Mesothelial cell of epicardium (in vitro differentiated cells): ENCODE measurements around the gene STAT4. TPM values are rescaled to one million over a fixed set of nuclear protein-coding genes. Genes with fewer than 3 reads are reported as not detected.

Experiments
- DNase-seq, 2 experiments: peaks; one replicate each; pipeline ENCODE4 v3.0.0; 2021; ENCODE audit warnings: low spot score in 2 of 2; ENCODE audit not compliant: unreplicated experiment in 2 of 2
- H3K27ac Mint-ChIP-seq: 2 replicates; pipeline ENCODE4 v1.8.0; 2021; ENCODE audit warnings: mixed read lengths
- H3K27me3 Mint-ChIP-seq: 2 replicates; pipeline ENCODE4 v1.8.0; 2021; ENCODE audit warnings: low read depth, mixed read lengths
- H3K36me3 Mint-ChIP-seq: 2 replicates; pipeline ENCODE4 v1.8.0; 2021; ENCODE audit warnings: mixed read lengths
- H3K4me1 Mint-ChIP-seq: 2 replicates; pipeline ENCODE4 v1.8.0; 2021; ENCODE audit warnings: mixed read lengths
- H3K4me3 Mint-ChIP-seq: 2 replicates; pipeline ENCODE4 v1.8.0; 2021; ENCODE audit warnings: mild to moderate bottlenecking, moderate library complexity, mixed read lengths
- H3K9me3 Mint-ChIP-seq: 2 replicates; pipeline ENCODE4 v1.8.0; 2021; ENCODE audit warnings: mixed read lengths
- total RNA-seq: library from RNA; stranded (reverse); gene quantifications from 3 replicates; pipeline ENCODE4 v1.2.1, GENCODE V29; 2021
- TF ChIP-seq, protein P1 (sequence below): fragments of 200-600 bp; sonication (generic); IDR thresholded peaks from one replicate; pipeline ENCODE4 v1.5.0; 2021; ENCODE audit warnings: antibody characterized with exemption; ENCODE audit not compliant: unreplicated experiment

Gene STAT4
- total RNA-seq, 1 donor from 2014 or later = 2.4 TPM

DNA sequence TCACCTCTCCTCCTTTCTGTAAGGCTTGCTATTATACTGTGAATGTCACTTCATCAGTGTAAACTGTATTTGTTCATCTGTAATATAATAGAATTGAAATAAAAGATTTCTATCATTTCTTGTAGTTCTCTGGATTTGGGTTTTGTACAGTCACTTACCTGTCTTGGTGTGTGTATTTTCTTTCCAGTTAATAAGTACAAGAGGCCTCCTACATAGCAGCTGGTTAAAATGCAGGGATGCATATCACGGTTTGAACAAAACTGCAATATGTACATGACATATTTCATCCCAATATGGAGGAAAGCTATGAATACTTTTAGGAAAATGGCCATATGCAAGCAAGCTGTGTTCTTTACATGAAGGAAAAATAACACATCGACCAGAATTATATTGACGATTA, 131.4 kb downstream of the STAT4 start:
- H3K27ac Mint-ChIP-seq = no peak overlapping the region
- H3K9me3 Mint-ChIP-seq = no peaks in the 10 kb centered on the region
- H3K4me1 Mint-ChIP-seq = peaks cover 2% of the 10 kb centered on the region
- no peaks in the 10 kb centered on the region for H3K36me3 Mint-ChIP-seq
- H3K4me3 Mint-ChIP-seq = no peak overlapping the region
- TF ChIP-seq, protein P1, sequence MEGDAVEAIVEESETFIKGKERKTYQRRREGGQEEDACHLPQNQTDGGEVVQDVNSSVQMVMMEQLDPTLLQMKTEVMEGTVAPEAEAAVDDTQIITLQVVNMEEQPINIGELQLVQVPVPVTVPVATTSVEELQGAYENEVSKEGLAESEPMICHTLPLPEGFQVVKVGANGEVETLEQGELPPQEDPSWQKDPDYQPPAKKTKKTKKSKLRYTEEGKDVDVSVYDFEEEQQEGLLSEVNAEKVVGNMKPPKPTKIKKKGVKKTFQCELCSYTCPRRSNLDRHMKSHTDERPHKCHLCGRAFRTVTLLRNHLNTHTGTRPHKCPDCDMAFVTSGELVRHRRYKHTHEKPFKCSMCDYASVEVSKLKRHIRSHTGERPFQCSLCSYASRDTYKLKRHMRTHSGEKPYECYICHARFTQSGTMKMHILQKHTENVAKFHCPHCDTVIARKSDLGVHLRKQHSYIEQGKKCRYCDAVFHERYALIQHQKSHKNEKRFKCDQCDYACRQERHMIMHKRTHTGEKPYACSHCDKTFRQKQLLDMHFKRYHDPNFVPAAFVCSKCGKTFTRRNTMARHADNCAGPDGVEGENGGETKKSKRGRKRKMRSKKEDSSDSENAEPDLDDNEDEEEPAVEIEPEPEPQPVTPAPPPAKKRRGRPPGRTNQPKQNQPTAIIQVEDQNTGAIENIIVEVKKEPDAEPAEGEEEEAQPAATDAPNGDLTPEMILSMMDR = no peak
- H3K27me3 Mint-ChIP-seq = peaks cover 9% of the 10 kb centered on the region
- DNase-seq = no peak

DNA sequence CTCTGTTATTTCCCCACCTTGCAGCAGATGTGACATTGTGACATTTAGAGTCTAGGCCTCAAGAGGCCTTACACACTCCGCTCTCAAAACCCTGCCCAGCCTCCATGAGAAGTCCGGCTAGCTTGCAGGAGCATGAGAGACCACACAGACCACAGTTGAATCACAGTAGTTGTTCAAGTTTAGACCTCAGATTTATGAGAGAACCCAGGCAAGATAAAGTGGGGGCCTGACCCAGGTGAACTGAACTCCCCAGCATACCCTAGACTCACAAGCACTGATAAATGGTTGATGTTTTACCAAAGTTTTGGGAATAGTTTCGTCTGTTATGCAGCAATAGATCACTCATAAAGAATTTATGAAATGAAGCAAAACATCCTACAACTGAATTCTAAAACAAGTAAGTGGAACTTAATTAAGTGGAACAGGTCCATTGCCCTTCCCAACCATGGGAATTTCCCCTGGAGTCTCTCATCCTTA, 132.1 kb downstream of the STAT4 start:
- Mint-ChIP-seq H3K9me3 (no peaks in the 10 kb centered on the region), H3K4me3 (no peak overlapping the region), H3K4me1 (peaks cover 2% of the 10 kb centered on the region), H3K27ac (no peak overlapping the region), H3K27me3 (peaks cover 9% of the 10 kb centered on the region), H3K36me3 (no peaks in the 10 kb centered on the region)
- DNase-seq = no peak
- TF ChIP-seq, protein P1 = no peak

DNA sequence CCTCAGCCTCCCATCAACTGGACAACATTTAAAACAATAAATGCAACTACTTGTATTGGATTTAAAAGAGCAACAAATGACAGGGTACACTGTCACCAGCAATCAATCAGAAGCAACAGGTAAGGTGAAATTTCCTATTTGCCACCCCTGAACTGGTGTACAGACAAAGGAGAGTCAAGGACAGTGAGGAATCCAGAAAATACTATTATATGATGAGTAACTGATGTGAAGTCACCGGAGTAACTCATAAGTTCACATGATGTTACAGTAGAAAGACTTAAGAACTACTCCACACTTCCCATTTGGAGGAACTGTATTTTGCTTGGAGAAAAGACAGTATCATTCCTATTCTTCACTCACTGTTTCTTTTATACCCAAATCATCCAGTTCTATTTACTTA, 132.7 kb downstream of the STAT4 start:
- Mint-ChIP-seq H3K27me3 (peaks cover 9% of the 10 kb centered on the region), H3K36me3 (no peaks in the 10 kb centered on the region), H3K4me1 (peaks cover 2% of the 10 kb centered on the region), H3K4me3 (no peak overlapping the region), H3K27ac (no peak overlapping the region), H3K9me3 (no peaks in the 10 kb centered on the region)
- TF ChIP-seq, protein P1 = no peak
- no peak for DNase-seq

DNA sequence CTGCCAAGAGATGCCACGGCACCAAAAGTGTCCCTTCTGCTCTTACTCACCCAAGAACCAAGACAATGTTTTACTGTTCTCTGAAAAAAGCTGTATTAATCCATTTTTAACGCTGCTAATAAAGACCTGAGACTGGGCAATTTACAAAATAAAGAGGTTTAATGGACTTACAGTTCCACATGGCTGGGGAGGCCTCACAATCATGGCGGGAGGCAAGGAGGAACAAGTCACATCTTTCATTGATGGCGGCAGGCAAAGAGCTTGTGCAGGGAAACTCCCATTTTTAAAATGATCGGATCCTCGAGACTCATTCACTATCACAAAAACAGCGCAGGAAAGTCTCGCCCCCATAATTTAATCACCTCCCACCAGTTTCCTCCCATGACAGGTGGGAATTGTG, 135.0 kb downstream of the STAT4 start:
- H3K4me1 Mint-ChIP-seq = peaks cover 8% of the 10 kb centered on the region
- peaks cover 9% of the 10 kb centered on the region for H3K27me3 Mint-ChIP-seq
- DNase-seq = no peak
- H3K4me3 Mint-ChIP-seq = no peak overlapping the region
- no peak overlapping the region for H3K27ac Mint-ChIP-seq
- TF ChIP-seq, protein P1 = no peak
- H3K9me3 Mint-ChIP-seq = no peaks in the 10 kb centered on the region
- H3K36me3 Mint-ChIP-seq = no peaks in the 10 kb centered on the region

DNA sequence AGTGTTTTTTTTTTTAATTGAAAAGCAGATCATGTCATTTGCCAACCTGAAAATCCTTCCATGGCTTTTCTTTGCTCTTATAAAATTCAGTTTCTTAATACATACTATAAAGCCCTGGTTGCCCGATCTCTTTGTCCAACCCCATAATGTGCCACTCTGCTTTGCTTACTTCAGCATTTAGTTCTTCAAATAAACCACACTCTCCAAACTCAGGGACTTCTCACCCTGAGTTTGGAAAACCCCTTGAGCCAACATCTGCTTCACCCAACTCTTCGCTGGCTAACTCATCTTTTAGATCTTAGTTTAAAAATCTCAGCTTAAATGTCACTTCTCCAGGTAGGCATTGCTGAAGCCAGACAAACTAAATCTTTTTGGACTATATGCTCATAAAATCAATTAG, 135.6 kb downstream of the STAT4 start:
- Mint-ChIP-seq H3K36me3 (peaks cover under 1% of the 10 kb centered on the region), H3K27ac (no peak overlapping the region), H3K9me3 (no peaks in the 10 kb centered on the region), H3K4me1 (peaks cover 10% of the 10 kb centered on the region), H3K4me3 (no peak overlapping the region), H3K27me3 (peaks cover 9% of the 10 kb centered on the region)
- TF ChIP-seq, protein P1 = no peak
- no peak for DNase-seq

DNA sequence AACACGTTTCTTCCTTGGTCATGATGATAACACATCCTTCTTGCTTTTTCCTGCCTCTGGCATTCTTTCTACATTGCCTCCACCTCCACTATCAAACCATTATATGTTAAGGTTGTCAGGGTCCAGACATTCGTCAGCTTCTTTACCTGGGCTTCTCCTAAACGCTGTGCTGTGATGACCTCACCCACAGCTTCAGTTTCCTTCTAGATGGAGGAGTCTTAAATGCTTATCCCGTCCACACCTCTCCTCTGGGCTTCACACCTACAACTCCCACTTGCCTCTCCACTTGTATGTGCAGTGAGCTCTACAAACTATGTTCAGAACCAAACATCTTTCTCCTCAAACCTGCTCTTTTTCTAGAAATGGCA, 136.2 kb downstream of the STAT4 start:
- TF ChIP-seq, protein P1 = no peak
- H3K27ac Mint-ChIP-seq = no peak overlapping the region
- H3K4me1 Mint-ChIP-seq = peaks cover 13% of the 10 kb centered on the region
- no peaks in the 10 kb centered on the region for H3K9me3 Mint-ChIP-seq
- no peak overlapping the region for H3K4me3 Mint-ChIP-seq
- peaks cover 9% of the 10 kb centered on the region for H3K27me3 Mint-ChIP-seq
- no peak for DNase-seq
- H3K36me3 Mint-ChIP-seq = peaks cover 6% of the 10 kb centered on the region
